Measurements from ENCODE around the gene HLF.

DNA sequence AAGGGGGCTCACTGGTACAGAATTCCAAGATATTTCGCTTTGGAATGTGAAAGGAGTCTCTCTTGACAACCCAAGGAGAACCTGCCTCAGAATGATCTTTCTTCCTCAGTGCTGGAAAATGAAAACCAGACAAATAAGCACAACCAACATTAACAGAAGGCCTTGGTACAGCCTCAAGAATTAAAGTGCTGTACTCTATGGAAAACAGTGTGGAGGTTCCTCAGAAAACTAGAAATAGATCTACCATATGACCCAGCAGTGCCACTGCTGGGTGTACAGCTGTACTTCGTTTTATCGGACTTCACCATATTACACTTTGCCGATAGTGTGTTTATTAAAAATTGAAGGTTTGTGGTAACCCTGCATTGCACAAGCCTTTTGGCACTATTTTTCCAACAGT, 25.2 kb downstream of the HLF start:
- TF ChIP-seq EZH2 (IDR thresholded peaks at IDR 0.05; ENCODE audit: insufficient read depth, poor library complexity, severe bottlenecking) (no peak), EZH2phosphoT487 (IDR thresholded peaks at IDR 0.05; ENCODE audit: insufficient read depth, low read depth) (no peak)

All from GM23248 (cell line).